ENCODE results near the gene DTNBP1.

DNA sequence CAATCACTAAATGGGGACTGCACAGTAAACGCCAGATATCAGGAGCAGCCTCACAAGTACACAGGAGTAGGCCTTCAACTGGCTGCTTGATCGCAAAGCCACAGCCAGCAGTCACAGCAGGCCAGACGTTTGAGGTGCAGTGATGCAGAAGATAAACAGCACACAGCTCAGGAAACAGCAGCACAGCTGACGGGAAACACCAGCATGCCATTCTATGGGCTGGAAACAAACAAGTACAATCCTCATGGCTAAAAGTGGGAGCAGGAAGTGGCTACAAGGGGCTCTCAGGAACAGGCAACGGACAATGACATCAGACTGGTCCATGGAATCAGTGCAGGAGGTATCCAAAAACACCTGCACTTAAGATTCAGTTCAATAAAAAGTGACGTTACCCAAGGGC lies 111.0 kb downstream of the DTNBP1 start:
- TF ChIP-seq CTCF (IDR thresholded peaks at IDR 0.05; ENCODE audit: low read length) (no peak), EZH2 (optimal IDR thresholded peaks at IDR 0.05; ENCODE audit: low read depth, low read length) (no peak), EZH2phosphoT487 (IDR thresholded peaks at IDR 0.05; ENCODE audit: low read length) (no peak)
